NT2/D1 (cell line): ENCODE results near the gene ASMTL.

Experiments
- SUZ12 ChIP-seq: IDR thresholded peaks from 2 replicates; pipeline ENCODE4 v1.6.1; 2011; ENCODE audit not compliant: insufficient read length, insufficient read depth; ENCODE audit errors: extremely low read depth
- YY1 ChIP-seq: IDR thresholded peaks from 2 replicates; pipeline ENCODE4 v1.6.1; 2011; ENCODE audit not compliant: insufficient read length, insufficient read depth
- ZNF274 ChIP-seq: IDR thresholded peaks from 2 replicates; pipeline ENCODE4 v1.6.1; 2011; ENCODE audit warnings: mild to moderate bottlenecking, low read depth, low read length

GRCh38 chrX:1434871-1435240, 17.9 kb downstream of the ASMTL start:
- TF ChIP-seq YY1 (no peak), SUZ12 (no peak), ZNF274 (no peak)
